Psoas muscle (tissue), 8 donors: ENCODE data around the gene SSBP4. TPM values are rescaled to one million over a fixed set of nuclear protein-coding genes. Genes with fewer than 3 reads are reported as not detected.
A peak's percentile ranks its signal among the peaks of the same experiment; 100 is the strongest.

Experiments
- ATAC-seq, 4 donors: fragments of 200-7000 bp; cut with Tn5 transposase; one replicate each; pipeline ENCODE4 v1.9.1; 2020; ENCODE audit warnings: moderate library complexity in 3 of 4, mild to moderate bottlenecking in 2 of 4
- DNase-seq, 2 donors: peaks; one replicate each; pipeline ENCODE4 v3.0.0-alpha.2; 2020
- H3K27ac ChIP-seq: fragments of 200-600 bp; one replicate; pipeline ENCODE4 v1.8.0; 2022
- H3K27me3 ChIP-seq, 3 donors: fragments of 200-600 bp in 1 of 3; one replicate each; pipeline versions ENCODE4 v1.6.1 to v1.8.0; 2013 to 2022; ENCODE audit warnings: low read length in 2 of 3, mild to moderate bottlenecking in 2 of 3, moderate library complexity in 1 of 3; ENCODE audit not compliant: insufficient read depth in 3 of 3
- H3K36me3 ChIP-seq, 2 donors: fragments of 200-600 bp in 1 of 2; one replicate each; pipeline versions ENCODE4 v1.6.1 to v1.8.0; 2013 to 2022; ENCODE audit warnings: low read depth in 1 of 2, mild to moderate bottlenecking in 1 of 2, moderate library complexity in 1 of 2; ENCODE audit not compliant: insufficient read depth in 1 of 2
- H3K4me1 ChIP-seq: fragments of 200-600 bp; one replicate; pipeline ENCODE4 v1.8.0; 2022
- H3K4me3 ChIP-seq: fragments of 200-600 bp; one replicate; pipeline ENCODE4 v1.8.0; 2022; ENCODE audit warnings: mild to moderate bottlenecking
- H3K9me3 ChIP-seq: fragments of 200-600 bp; one replicate; pipeline ENCODE4 v1.8.0; 2022
- CTCF ChIP-seq: fragments of 200-600 bp; IDR thresholded peaks from one replicate; pipeline ENCODE4 v1.8.0; 2022; ENCODE audit warnings: antibody characterized with exemption
- WGBS, 3 donors: extraction: QIAGEN DNeasy Blood & Tissue Kit; methylation state at CpG; one replicate each; pipeline versions ENCODE4 v1.1.6 to v1.1.7; 2013; 5-methylcytosine and 5-hydroxymethylcytosine counted together
- intact Hi-C, 2 donors: fragments of 100-400 bp; cut with DNase I; formaldehyde crosslinking; loops; one replicate each; pipeline versions ENCODE4 v1.11.0 to v1.14.2; 2022
- polyA plus RNA-seq, 3 donors: library from polyadenylated mRNA; stranded (reverse); fragments of 200-250 nt; gene quantifications; one replicate each; pipeline ENCODE4 v1.2.3, GENCODE V29; 2013
- total RNA-seq, 4 donors: library from RNA; stranded (reverse); fragmentation: NEBNext Ultra II Directional in 2 of 4; extraction: Animal tissue kit (Norgen Biotek cat#: 25700) in 2 of 4; gene quantifications; one replicate each; pipeline versions ENCODE4 v1.2.1 to v1.2.4, GENCODE V29; 2021 to 2023
- donor health status: healthy with polysubstance abuse.
- donor health status: DM: no; HTN: no; CAD: no; lungs with moderate emphysema.
- donor health status: Bipolar disorder and iron deficiency.
- donor health status: healthy.
- donor health status: DM: yes; HTN: yes; CAD: no.
- donor health status: DM: no; HTN: no; CAD: no.
- donor health status: DM: no; HTN: no; CAD: no.
- donor health status: DM: yes; HTN: yes; CAD: no.

SSBP4 gene
- total and polyA plus RNA-seq, 7 donors, result 25.8 to 46.1 (median 29.3) TPM

GRCh38 chr19:18419699-18420460, 682 bp downstream of the SSBP4 start:
- DNase-seq (peak; percentile 51 to 66), ATAC-seq (no peak)
- 3 to 8% (median 5%) methylated on average over 76 to 97 of the region's 97 CpGs for WGBS, 3 donors
- no peak for TF ChIP-seq CTCF
- no peaks in the 10 kb centered on the region for H3K9me3 ChIP-seq
- H3K36me3 ChIP-seq, result no peaks in the 10 kb centered on the region
- H3K4me3 ChIP-seq, result peak overlapping the region; percentile 84
- peak overlapping the region; percentile 86 for H3K27ac ChIP-seq
- intact Hi-C loops, result loop anchor here in 1 of 2 donors (10.0 kb wide), 2 partner anchors 165 to 195 kb away; partner anchors contain the start of gene PDE4C
- H3K27me3 ChIP-seq, result peaks cover 0 to 5% (median 0%) of the 10 kb centered on the region in 3 donors
- H3K4me1 ChIP-seq, result peaks cover 44% of the 10 kb centered on the region

GRCh38 chr19:18420930-18421329, 1.7 kb downstream of the SSBP4 start:
- no peak for TF ChIP-seq CTCF

GRCh38 chr19:18421371-18421959, 2.3 kb downstream of the SSBP4 start:
- Histone ChIP-seq H3K4me1 (peaks cover 57% of the 10 kb centered on the region), H3K4me3 (peak overlapping the region; percentile 84), H3K36me3 (no peaks in the 10 kb centered on the region), H3K27me3 (peaks cover 0 to 5% (median 0%) of the 10 kb centered on the region in 3 donors), H3K27ac (no peak overlapping the region), H3K9me3 (no peaks in the 10 kb centered on the region)
- no peak for TF ChIP-seq CTCF
- ATAC-seq, result no peak
- DNase-seq, result no peak
- intact Hi-C loops, result no loop called here
- 78 to 83% (median 81%) methylated on average over 12 of the region's 12 CpGs for WGBS, 3 donors

More at GRCh38 chr19:18420930-18421329, 1.7 kb downstream of the SSBP4 start:
- H3K36me3 ChIP-seq, result no peaks in the 10 kb centered on the region
- no peak for DNase-seq
- peaks cover 54% of the 10 kb centered on the region for H3K4me1 ChIP-seq
- 29 to 34% (median 33%) methylated on average over 2 of the region's 2 CpGs for WGBS, 3 donors
- peak overlapping the region; percentile 84 for H3K4me3 ChIP-seq
- peaks cover 0 to 5% (median 0%) of the 10 kb centered on the region in 3 donors for H3K27me3 ChIP-seq
- ATAC-seq, result no peak
- no peak overlapping the region for H3K27ac ChIP-seq
- intact Hi-C loops, result no loop called here
- no peaks in the 10 kb centered on the region for H3K9me3 ChIP-seq

GRCh38 chr19:18422530-18423191, 3.5 kb downstream of the SSBP4 start:
- Histone ChIP-seq H3K27me3 (no peaks in the 10 kb centered on the region), H3K9me3 (no peaks in the 10 kb centered on the region), H3K27ac (no peak overlapping the region), H3K4me3 (no peak overlapping the region), H3K36me3 (no peaks in the 10 kb centered on the region), H3K4me1 (peaks cover 60% of the 10 kb centered on the region)
- ATAC-seq, result no peak
- no peak for TF ChIP-seq CTCF
- intact Hi-C loops, result no loop called here
- 62 to 76% (median 70%) methylated on average over 14 of the region's 14 CpGs for whole genome bisulfite sequencing, 3 donors
- no peak for DNase-seq
